SK-N-SH treated with all-trans-retinoic acid at 6 μM for 48 hours (cell line): ENCODE data around the gene LILRB5.

ENCODE experiments used
- CSRNP3 ChIP-seq: fragments of 250-450 bp; sonication (Bioruptor Pico); IDR thresholded peaks from 2 replicates; pipeline ENCODE4 v1.5.1; 2021; ENCODE audit warnings: mild to moderate bottlenecking, moderate library complexity
- GLIS3 ChIP-seq: fragments of 250-450 bp; sonication (Bioruptor Pico); IDR thresholded peaks from 2 replicates; pipeline ENCODE4 v1.5.0; 2020; ENCODE audit warnings: mild to moderate bottlenecking, moderate library complexity
- SNAI2 ChIP-seq: fragments of 250-450 bp; sonication (Bioruptor Pico); IDR thresholded peaks from 2 replicates; pipeline ENCODE4 v1.5.0; 2020; ENCODE audit warnings: mild to moderate bottlenecking, moderate library complexity
- TCF4 ChIP-seq: fragments of 250-450 bp; sonication (Bioruptor Pico); IDR thresholded peaks from 2 replicates; pipeline ENCODE4 v1.8.0; 2021; ENCODE audit warnings: mild to moderate bottlenecking, moderate library complexity, borderline replicate concordance
- TOX ChIP-seq: fragments of 250-450 bp; sonication (Bioruptor Pico); IDR thresholded peaks from 2 replicates; pipeline ENCODE4 v1.8.0; 2021; ENCODE audit warnings: mild to moderate bottlenecking, moderate library complexity, borderline replicate concordance
- TSHZ2 ChIP-seq: fragments of 250-450 bp; sonication (Bioruptor Pico); IDR thresholded peaks from 2 replicates; pipeline ENCODE4 v1.5.0; 2020; ENCODE audit warnings: mild to moderate bottlenecking, moderate library complexity
- ZFP3 ChIP-seq: fragments of 250-450 bp; sonication (Bioruptor Pico); IDR thresholded peaks from 2 replicates; pipeline ENCODE4 v1.5.0; 2020; ENCODE audit warnings: mild to moderate bottlenecking, moderate library complexity
- ZFP30 ChIP-seq: fragments of 450-650 bp; formaldehyde crosslinking; IDR thresholded peaks from 2 replicates; pipeline ENCODE4 v1.5.0; 2022; ENCODE audit warnings: mild to moderate bottlenecking, moderate library complexity
- TF ChIP-seq, protein P1 (sequence below): fragments of 250-450 bp; sonication (Bioruptor Pico); IDR thresholded peaks from 2 replicates; pipeline ENCODE4 v1.5.1; 2020; ENCODE audit warnings: low read depth, mild to moderate bottlenecking, moderate library complexity
- TF ChIP-seq, protein P2 (sequence below): fragments of 250-450 bp; sonication (Bioruptor Pico); IDR thresholded peaks from 2 replicates; pipeline ENCODE4 v1.8.0; 2021; ENCODE audit warnings: low read depth, mild to moderate bottlenecking, moderate library complexity, borderline replicate concordance
- TF ChIP-seq, protein P3 (sequence below): fragments of 250-450 bp; sonication (Bioruptor Pico); IDR thresholded peaks from 2 replicates; pipeline ENCODE4 v1.8.0; 2020; ENCODE audit warnings: mild to moderate bottlenecking, moderate library complexity, borderline replicate concordance

- TF ChIP-seq TOX (CRISPR knock-in tag) (no peak), ZFP3 (CRISPR knock-in tag) (no peak), ZFP30 (CRISPR knock-in tag) (no peak), GLIS3 (CRISPR knock-in tag) (no peak), SNAI2 (no peak), TCF4 (CRISPR knock-in tag) (no peak), CSRNP3 (no peak), TSHZ2 (no peak)
- TF ChIP-seq, protein P1, sequence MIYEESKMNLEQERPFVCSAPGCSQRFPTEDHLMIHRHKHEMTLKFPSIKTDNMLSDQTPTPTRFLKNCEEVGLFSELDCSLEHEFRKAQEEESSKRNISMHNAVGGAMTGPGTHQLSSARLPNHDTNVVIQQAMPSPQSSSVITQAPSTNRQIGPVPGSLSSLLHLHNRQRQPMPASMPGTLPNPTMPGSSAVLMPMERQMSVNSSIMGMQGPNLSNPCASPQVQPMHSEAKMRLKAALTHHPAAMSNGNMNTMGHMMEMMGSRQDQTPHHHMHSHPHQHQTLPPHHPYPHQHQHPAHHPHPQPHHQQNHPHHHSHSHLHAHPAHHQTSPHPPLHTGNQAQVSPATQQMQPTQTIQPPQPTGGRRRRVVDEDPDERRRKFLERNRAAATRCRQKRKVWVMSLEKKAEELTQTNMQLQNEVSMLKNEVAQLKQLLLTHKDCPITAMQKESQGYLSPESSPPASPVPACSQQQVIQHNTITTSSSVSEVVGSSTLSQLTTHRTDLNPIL, result no peak
- TF ChIP-seq, protein P2, sequence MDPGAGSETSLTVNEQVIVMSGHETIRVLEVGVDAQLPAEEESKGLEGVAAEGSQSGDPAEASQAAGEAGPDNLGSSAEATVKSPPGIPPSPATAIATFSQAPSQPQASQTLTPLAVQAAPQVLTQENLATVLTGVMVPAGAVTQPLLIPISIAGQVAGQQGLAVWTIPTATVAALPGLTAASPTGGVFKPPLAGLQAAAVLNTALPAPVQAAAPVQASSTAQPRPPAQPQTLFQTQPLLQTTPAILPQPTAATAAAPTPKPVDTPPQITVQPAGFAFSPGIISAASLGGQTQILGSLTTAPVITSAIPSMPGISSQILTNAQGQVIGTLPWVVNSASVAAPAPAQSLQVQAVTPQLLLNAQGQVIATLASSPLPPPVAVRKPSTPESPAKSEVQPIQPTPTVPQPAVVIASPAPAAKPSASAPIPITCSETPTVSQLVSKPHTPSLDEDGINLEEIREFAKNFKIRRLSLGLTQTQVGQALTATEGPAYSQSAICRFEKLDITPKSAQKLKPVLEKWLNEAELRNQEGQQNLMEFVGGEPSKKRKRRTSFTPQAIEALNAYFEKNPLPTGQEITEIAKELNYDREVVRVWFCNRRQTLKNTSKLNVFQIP (CRISPR knock-in tag), result no peak
- TF ChIP-seq, protein P3, sequence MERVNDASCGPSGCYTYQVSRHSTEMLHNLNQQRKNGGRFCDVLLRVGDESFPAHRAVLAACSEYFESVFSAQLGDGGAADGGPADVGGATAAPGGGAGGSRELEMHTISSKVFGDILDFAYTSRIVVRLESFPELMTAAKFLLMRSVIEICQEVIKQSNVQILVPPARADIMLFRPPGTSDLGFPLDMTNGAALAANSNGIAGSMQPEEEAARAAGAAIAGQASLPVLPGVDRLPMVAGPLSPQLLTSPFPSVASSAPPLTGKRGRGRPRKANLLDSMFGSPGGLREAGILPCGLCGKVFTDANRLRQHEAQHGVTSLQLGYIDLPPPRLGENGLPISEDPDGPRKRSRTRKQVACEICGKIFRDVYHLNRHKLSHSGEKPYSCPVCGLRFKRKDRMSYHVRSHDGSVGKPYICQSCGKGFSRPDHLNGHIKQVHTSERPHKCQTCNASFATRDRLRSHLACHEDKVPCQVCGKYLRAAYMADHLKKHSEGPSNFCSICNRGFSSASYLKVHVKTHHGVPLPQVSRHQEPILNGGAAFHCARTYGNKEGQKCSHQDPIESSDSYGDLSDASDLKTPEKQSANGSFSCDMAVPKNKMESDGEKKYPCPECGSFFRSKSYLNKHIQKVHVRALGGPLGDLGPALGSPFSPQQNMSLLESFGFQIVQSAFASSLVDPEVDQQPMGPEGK, result no peak
Observed at GRCh38 chr19:54247106-54247930, 9.8 kb downstream of the LILRB5 start.
